Measurements from ENCODE around the gene NLGN1.
"Not testable (repeated sequence)": the region's sequence is repeated elsewhere in the genome, so short reads cannot be mapped to it uniquely, and the experiment has no call there.

Gene NLGN1

GRCh38 chr3:173588556-173588955 is 191.0 kb downstream of the NLGN1 start:
- H3K27ac ChIP-seq = no peak overlapping the region
- no peak for TF ChIP-seq CTCF (conservative IDR thresholded peaks at IDR 0.05)

GRCh38 chr3:173589116-173589515 is 191.6 kb downstream of the NLGN1 start:
- no peak overlapping the region for H3K27ac ChIP-seq
- TF ChIP-seq CTCF (conservative IDR thresholded peaks at IDR 0.05) = no peak

- no peak overlapping the region for H3K27ac ChIP-seq
- TF ChIP-seq CTCF (conservative IDR thresholded peaks at IDR 0.05) = no peak
Observed at GRCh38 chr3:173591401-173591800, 193.9 kb downstream of the NLGN1 start.

- H3K27ac ChIP-seq = not testable (repeated sequence)
Observed at GRCh38 chr3:173594881-173595280, 197.3 kb downstream of the NLGN1 start.

DNA sequence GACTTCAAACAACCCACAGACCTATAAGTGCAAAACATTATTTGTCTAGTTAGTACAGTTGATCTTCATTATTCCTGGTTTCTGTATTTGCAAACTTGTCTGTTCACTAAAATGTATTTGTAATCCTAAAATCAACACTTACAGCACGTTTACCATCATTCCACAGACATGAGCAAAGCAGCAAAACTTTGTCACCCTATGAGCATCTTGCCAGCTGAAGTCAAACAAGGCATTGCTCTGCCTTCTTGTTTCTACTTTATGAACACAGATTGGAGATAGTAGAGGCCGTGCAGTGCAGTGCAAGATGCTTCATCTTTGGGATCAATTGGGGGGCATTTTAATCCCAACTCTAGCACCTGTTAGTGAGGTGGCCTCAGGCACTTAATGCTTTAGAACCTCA is 202.1 kb downstream of the NLGN1 start:
- peak overlapping the region; percentile 54 for H3K27ac ChIP-seq
- TF ChIP-seq CTCF (conservative IDR thresholded peaks at IDR 0.05) = no peak

- TF ChIP-seq CTCF (conservative IDR thresholded peaks at IDR 0.05) = no peak
- no peak overlapping the region for H3K27ac ChIP-seq
Observed at GRCh38 chr3:173614522-173614921, 217.0 kb downstream of the NLGN1 start.

GRCh38 chr3:173615661-173616060 is 218.1 kb downstream of the NLGN1 start:
- no peak overlapping the region for H3K27ac ChIP-seq
- no peak for TF ChIP-seq CTCF (conservative IDR thresholded peaks at IDR 0.05)

DNA sequence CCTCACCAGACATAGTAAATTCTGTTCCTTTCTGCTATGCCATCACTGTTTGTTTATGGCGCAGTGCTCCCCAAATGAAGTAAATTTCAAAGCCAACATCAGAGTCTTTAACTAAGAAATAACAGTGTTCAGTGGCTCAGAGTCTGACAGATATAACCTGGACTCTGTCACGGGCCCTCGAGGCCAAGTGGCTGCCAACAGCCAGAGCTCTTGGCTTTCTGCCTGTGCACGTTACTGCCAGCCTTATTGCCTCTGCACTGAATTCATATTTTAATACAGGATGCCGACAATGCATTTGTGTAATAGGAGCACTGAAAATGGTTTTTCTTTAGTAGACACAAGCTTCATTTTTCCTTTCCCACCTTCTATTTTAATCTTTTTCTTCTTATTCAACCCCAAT is 219.9 kb downstream of the NLGN1 start:
- no peak for TF ChIP-seq CTCF (conservative IDR thresholded peaks at IDR 0.05)
- peak overlapping the region; percentile 34; the same call in 1 of the 2 replicates for H3K27ac ChIP-seq
